Stimulated activated CD4-positive, alpha-beta T cell treated with anti-CD3 and anti-CD28 coated beads, Interleukin-4, amount 100 ng/mL, for 24 hours (primary cell): ENCODE data around the gene SLC27A2.
A peak's percentile ranks its signal among the peaks of the same experiment; 100 is the strongest.
"Not testable (repeated sequence)": the region's sequence is repeated elsewhere in the genome, so short reads cannot be mapped to it uniquely, and the experiment has no call there.

Experiments
- DNase-seq: peaks from one replicate; pipeline ENCODE4 v3.0.0-alpha.2; 2020

The SLC27A2 gene

GRCh38 chr15:50181969-50182218 lies at the start of gene SLC27A2:
Gene SLC27A2 (plus strand): TSS chr15:50182196. CDS start chr15:50182428, 232 bp downstream.
- DNase-seq, result no peak

GRCh38 chr15:50132251-50132984 lies 49.6 kb upstream of the SLC27A2 start:
- DNase-seq, result not testable (repeated sequence)

- no peak for DNase-seq
Measured at GRCh38 chr15:50134524-50135024, 47.4 kb upstream of the SLC27A2 start.

GRCh38 chr15:50135031-50135551 lies 46.9 kb upstream of the SLC27A2 start:
- peak; percentile 69 for DNase-seq

GRCh38 chr15:50137330-50137761 lies 44.6 kb upstream of the SLC27A2 start:
- peak; percentile 61 for DNase-seq

GRCh38 chr15:50137893-50138292 lies 44.1 kb upstream of the SLC27A2 start:
- DNase-seq, result no peak

- DNase-seq, result no peak
Measured at GRCh38 chr15:50138391-50138790, 43.6 kb upstream of the SLC27A2 start.

GRCh38 chr15:50140098-50140497 lies 41.9 kb upstream of the SLC27A2 start:
- no peak for DNase-seq

GRCh38 chr15:50140983-50141382 lies 41.0 kb upstream of the SLC27A2 start:
- no peak for DNase-seq

GRCh38 chr15:50141856-50142255 lies 40.1 kb upstream of the SLC27A2 start:
- no peak for DNase-seq

- no peak for DNase-seq
Measured at GRCh38 chr15:50143255-50143860, 38.6 kb upstream of the SLC27A2 start.

- DNase-seq, result no peak
Measured at GRCh38 chr15:50144341-50145120, 37.5 kb upstream of the SLC27A2 start.

- DNase-seq, result no peak
Measured at GRCh38 chr15:50145451-50145872, 36.5 kb upstream of the SLC27A2 start.

- no peak for DNase-seq
Measured at GRCh38 chr15:50146632-50147031, 35.4 kb upstream of the SLC27A2 start.

GRCh38 chr15:50148362-50148963 lies 33.5 kb upstream of the SLC27A2 start:
- no peak for DNase-seq

- no peak for DNase-seq
Measured at GRCh38 chr15:50149090-50149489, 32.9 kb upstream of the SLC27A2 start.

- DNase-seq, result no peak
Measured at GRCh38 chr15:50150349-50150748, 31.6 kb upstream of the SLC27A2 start.

GRCh38 chr15:50150851-50151250 lies 31.1 kb upstream of the SLC27A2 start:
- no peak for DNase-seq

GRCh38 chr15:50151476-50151875 lies 30.5 kb upstream of the SLC27A2 start:
- no peak for DNase-seq

- not testable (repeated sequence) for DNase-seq
Measured at GRCh38 chr15:50158236-50158635, 23.8 kb upstream of the SLC27A2 start.

GRCh38 chr15:50162969-50163718 lies 18.9 kb upstream of the SLC27A2 start:
- no peak for DNase-seq

- no peak for DNase-seq
Measured at GRCh38 chr15:50163719-50164410, 18.1 kb upstream of the SLC27A2 start.
